Transverse colon (tissue), 3 donors: ENCODE measurements around the gene HMGXB3.

Source experiments
- EP300 ChIP-seq: sonication (generic); formaldehyde crosslinking; IDR thresholded peaks from one replicate; pipeline ENCODE4 v1.6.1; 2017; ENCODE audit warnings: antibody characterized with exemption, low read depth
- POLR2A ChIP-seq: fragments of 450-650 bp; IDR thresholded peaks from one replicate; pipeline ENCODE4 v1.6.1; 2016; ENCODE audit warnings: antibody characterized with exemption, mild to moderate bottlenecking, moderate library complexity
- TF ChIP-seq, protein P1 (sequence below), 5 experiments: fragments of 200-600 bp in 3 of 5; fragments of 450-650 bp in 2 of 5; sonication (generic) in 3 of 5; IDR thresholded peaks; 1 replicate in 2 of 5; 2 replicates in 3 of 5; pipeline ENCODE4 v1.5.1; 2016 to 2017; ENCODE audit warnings: antibody characterized with exemption in 5 of 5, inconsistent platforms in 3 of 5, mild to moderate bottlenecking in 2 of 5, moderate library complexity in 1 of 5

DNA sequence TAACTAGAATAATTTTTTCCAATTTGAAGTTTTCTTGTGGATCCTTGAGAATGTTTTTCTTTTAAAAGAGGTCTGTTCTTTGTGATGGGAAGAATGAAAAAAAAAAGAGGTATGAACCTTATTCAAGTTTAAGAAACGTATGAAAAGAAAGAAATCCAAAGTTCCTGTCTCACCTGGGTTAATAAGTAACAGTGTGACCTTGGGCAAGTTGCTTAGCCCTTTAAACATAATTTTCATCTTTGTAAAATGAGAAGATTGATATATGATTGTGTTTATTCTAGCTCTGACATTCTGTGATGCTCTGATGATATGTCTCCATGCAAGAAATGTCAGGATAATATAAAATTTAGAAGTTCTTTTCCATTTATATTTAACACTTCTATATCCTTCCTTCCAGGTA, 20.6 kb upstream of the HMGXB3 start:
- no peak for TF ChIP-seq EP300
- no peak for TF ChIP-seq POLR2A
- TF ChIP-seq, protein P1, sequence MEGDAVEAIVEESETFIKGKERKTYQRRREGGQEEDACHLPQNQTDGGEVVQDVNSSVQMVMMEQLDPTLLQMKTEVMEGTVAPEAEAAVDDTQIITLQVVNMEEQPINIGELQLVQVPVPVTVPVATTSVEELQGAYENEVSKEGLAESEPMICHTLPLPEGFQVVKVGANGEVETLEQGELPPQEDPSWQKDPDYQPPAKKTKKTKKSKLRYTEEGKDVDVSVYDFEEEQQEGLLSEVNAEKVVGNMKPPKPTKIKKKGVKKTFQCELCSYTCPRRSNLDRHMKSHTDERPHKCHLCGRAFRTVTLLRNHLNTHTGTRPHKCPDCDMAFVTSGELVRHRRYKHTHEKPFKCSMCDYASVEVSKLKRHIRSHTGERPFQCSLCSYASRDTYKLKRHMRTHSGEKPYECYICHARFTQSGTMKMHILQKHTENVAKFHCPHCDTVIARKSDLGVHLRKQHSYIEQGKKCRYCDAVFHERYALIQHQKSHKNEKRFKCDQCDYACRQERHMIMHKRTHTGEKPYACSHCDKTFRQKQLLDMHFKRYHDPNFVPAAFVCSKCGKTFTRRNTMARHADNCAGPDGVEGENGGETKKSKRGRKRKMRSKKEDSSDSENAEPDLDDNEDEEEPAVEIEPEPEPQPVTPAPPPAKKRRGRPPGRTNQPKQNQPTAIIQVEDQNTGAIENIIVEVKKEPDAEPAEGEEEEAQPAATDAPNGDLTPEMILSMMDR (IDR thresholded peaks at IDR 0.05) = no peak
